HG03060 (cell line): Measurements from ENCODE around the gene ZNF664.
"Not testable (repeated sequence)": the region's sequence is repeated elsewhere in the genome, so short reads cannot be mapped to it uniquely, and the experiment has no call there.

Experiments used
- ATAC-seq: cut with Tn5 transposase; IDR thresholded peaks from one replicate; pipeline ENCODE4 v1.9.1; 2021; ENCODE audit warnings: low read depth, moderate number of reproducible peaks; ENCODE audit not compliant: unreplicated experiment

Gene ZNF664

GRCh38 chr12:123941000-123941399, 32.0 kb upstream of the ZNF664 start:
- no peak for ATAC-seq

GRCh38 chr12:123941624-123942237, 31.3 kb upstream of the ZNF664 start:
- no peak for ATAC-seq

- no peak for ATAC-seq
Measured at GRCh38 chr12:123942238-123942653, 30.8 kb upstream of the ZNF664 start.

DNA sequence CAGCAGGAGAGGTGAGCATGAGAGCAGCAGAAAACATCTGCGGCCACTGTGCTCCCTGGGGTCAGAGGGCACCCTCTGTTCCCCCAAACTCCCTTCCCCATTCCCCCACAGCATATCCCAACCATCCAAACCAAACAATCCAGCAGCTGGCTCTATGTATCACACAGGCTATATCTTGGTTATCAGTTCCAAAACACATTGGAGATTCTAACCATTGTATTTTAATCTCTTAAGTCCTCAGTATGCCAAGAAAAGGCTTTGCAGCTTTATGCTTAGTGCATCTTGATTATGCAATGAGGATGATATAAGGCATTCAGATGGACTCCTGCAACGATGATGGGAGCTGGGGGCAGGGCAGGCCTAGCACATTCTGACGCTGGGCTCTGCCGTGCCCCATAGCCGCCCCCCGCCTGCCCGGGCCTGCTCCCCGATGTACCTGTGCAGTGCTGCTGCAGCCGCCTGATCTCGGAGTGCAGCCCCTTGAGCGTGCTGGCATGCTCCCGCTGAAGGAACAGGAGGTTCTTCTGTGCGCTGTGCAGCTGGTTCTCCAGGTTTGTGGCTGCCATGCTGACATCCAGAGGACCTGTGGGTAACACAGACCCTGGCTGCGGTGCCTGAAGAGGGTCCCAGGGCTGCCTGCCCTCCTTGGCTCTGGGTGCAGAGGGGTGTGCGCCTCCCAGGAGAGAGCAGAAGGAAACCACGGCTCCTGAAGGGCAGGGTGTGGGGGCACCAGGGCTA, 29.9 kb upstream of the ZNF664 start:
- ATAC-seq, result no peak

- ATAC-seq, result no peak
Measured at GRCh38 chr12:123943816-123944215, 29.2 kb upstream of the ZNF664 start.

DNA sequence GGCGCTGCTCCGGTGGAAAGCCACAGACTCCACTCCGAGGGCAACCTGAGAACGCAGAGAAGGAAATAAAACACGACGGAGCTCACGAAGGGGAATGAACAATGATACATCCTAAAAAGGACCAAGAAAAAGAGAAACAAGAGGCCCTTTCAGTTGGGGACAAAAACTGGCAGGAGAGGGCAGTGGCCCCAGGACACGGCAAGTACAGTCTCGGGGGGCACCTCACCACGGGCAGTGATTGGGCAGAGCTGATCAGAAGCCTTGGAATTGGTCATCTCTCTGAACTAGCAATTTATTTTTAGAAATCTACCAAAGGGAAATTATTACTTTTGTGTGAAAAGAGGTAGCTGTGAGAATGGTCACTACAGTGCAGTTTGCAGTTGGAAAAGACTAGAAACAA, 28.3 kb upstream of the ZNF664 start:
- no peak for ATAC-seq

DNA sequence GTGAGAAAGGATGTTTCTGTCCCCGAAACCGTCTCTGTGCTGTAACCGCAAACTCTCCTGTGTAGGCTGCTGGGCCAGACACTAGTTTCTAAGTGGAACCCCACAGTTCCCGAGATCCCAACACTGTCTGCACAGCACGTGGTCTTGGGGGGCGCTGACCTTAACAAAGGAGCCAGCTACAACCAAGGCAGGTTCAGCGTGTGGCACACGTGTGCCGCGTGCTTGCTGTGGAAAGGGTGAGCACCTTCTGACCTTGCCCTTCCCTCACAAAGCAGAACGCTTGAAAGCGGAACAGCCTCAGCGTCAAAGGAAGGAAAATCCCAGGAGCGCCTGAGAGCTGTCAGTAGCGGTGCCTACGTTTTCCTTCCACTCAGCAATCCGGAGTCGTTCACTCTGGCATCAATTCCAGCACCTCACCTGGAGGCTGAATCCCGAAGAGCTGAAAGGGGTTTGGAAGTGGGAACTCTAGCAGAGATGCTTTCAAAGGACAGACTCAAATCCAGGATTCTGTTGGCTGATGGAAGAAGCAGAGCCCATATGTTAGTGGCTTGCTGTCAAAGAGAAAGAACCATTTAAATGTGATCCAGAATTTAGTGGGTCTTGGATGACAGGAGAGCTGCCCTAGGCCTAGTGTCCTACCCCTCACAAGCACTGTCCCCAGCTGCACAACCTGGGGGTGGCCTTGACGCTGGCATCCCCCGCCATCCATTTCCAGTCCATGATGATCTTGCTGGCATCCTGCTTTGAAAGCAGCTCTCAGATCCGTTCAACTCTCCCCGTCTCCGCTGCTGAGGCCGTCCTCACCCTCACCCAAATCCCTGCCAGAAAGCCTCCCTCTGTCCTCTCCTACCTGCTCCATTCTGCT, 27.5 kb upstream of the ZNF664 start:
- no peak for ATAC-seq

- no peak for ATAC-seq
Measured at GRCh38 chr12:123946152-123946515, 26.9 kb upstream of the ZNF664 start.

- ATAC-seq, result not testable (repeated sequence)
Measured at GRCh38 chr12:123946516-123947505, 26.2 kb upstream of the ZNF664 start.

DNA sequence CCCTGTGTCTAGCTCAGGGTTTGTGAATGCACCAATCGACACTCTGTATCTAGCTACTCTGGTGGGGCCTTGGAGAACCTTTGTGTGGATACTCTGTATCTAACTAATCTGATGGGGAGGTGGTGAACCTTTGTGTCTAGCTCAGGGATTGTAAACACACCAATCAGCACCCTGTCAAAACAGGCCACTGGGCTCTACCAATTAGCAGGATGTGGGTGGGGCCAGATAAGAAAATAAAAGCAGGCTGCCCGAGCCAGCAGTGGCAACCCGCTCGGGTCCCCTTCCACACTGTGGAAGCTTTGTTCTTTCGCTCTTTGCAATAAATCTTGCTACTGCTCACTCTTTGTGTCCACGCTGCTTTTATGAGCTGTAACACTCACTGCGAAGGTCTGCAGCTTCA, 25.5 kb upstream of the ZNF664 start:
- ATAC-seq, result not testable (repeated sequence)

DNA sequence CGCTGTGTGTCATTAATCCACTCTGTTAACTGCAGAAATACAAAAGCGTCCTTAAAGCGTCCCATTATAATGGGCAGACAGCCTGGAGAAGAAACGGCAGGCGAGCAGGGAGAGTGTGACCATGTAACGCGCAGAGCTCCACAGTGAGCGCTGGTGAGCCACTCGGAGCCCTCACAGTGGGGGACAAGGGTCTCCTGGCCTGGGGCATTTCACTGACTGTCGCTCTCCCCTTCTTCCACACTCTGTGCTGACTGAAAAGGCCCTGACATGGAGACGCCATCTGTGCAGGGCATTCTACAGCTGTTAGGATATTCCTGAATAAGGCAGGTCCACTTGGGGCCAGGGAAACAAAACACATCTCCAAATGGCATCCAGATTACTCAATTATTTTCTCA, 24.6 kb upstream of the ZNF664 start:
- ATAC-seq, result no peak

- ATAC-seq, result no peak
Measured at GRCh38 chr12:123948796-123949769, 23.9 kb upstream of the ZNF664 start.

DNA sequence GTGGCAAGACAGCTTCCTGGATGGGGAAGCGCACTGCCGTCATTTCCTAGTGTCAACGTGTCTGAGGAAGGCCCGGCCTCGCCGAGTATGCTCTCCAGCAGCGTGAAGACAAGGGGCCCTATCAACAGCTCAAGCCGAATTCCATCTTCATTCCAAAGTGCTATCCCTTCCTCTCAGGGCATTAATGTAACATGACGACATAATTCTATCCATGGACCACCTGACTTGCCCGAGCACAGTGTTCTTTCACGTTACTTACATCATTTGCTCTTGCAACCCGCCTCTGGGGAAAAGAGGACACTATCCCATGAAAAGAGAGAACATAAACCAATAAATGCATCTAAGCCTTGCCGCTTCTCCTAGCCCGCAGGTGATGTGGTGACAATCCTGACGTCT, 23.2 kb upstream of the ZNF664 start:
- no peak for ATAC-seq

GRCh38 chr12:123950476-123951349, 22.3 kb upstream of the ZNF664 start:
- ATAC-seq, result no peak

DNA sequence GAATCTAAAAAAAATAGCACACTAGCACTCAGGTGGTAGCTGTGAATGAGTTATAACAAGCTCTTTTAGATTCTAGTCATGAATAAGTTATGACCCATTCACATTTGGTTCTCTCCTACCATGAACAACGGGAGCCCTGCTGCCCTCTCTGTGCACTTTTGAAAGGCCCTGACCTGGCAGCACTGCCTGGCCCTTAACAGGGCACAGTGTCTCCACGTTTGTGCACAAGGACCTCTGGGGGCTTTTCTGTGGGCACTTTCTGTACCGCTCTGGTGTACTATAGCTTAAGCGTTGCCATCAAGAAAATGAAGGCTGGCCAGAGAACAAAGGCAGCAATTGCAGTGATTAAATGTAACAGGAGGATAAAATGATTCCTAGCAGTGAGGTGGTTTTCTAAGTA, 21.5 kb upstream of the ZNF664 start:
- no peak for ATAC-seq

- ATAC-seq, result no peak
Measured at GRCh38 chr12:123952037-123952436, 21.0 kb upstream of the ZNF664 start.

- no peak for ATAC-seq
Measured at GRCh38 chr12:123954647-123955350, 18.2 kb upstream of the ZNF664 start.

- no peak for ATAC-seq
Measured at GRCh38 chr12:123956249-123956648, 16.8 kb upstream of the ZNF664 start.
